GM21825 (cell line): ENCODE measurements around the gene DEFB126.
"Not testable (repeated sequence)": the region's sequence is repeated elsewhere in the genome, so short reads cannot be mapped to it uniquely, and the experiment has no call there.

Experiments used
- ATAC-seq: cut with Tn5 transposase; IDR thresholded peaks from one replicate; pipeline ENCODE4 v1.9.1; 2021; ENCODE audit warnings: mild to moderate bottlenecking, moderate library complexity; ENCODE audit not compliant: unreplicated experiment

The DEFB126 gene

GRCh38 chr20:142290-142689 lies at the start of gene DEFB126:
TSS of gene DEFB126 (plus strand) at chr20:142590. CDS start at chr20:142629, 39 bp downstream.
- ATAC-seq = no peak

GRCh38 chr20:93641-94040 lies 48.7 kb upstream of the DEFB126 start:
- ATAC-seq = no peak

- ATAC-seq = no peak
These were observed 47.2 kb upstream of the DEFB126 start for GRCh38 chr20:95215-95614.

GRCh38 chr20:97691-98090 lies 44.7 kb upstream of the DEFB126 start:
- ATAC-seq = not testable (repeated sequence)

- ATAC-seq = no peak
These were observed 40.4 kb upstream of the DEFB126 start for GRCh38 chr20:101975-102374.

GRCh38 chr20:103456-103855 lies 38.9 kb upstream of the DEFB126 start:
- no peak for ATAC-seq

GRCh38 chr20:112396-112795 lies 30.0 kb upstream of the DEFB126 start:
- ATAC-seq = no peak

GRCh38 chr20:117518-117917 lies 24.9 kb upstream of the DEFB126 start:
- no peak for ATAC-seq

- ATAC-seq = not testable (repeated sequence)
These were observed 12.5 kb upstream of the DEFB126 start for GRCh38 chr20:129786-130323.

- no peak for ATAC-seq
These were observed 4.5 kb upstream of the DEFB126 start for GRCh38 chr20:137668-138490.

- no peak for ATAC-seq
These were observed 3.5 kb downstream of the DEFB126 start for GRCh38 chr20:145877-146276.

- ATAC-seq = no peak
These were observed 9.7 kb downstream of the DEFB126 start for GRCh38 chr20:152131-152530.

- ATAC-seq = no peak
These were observed 14.8 kb downstream of the DEFB126 start, which contains the start of gene DEFB127 for GRCh38 chr20:157154-157553. TSS of gene DEFB127 (plus strand) at chr20:157454. CDS start at chr20:157545, 91 bp downstream.

- ATAC-seq = no peak
These were observed 22.2 kb downstream of the DEFB126 start for GRCh38 chr20:164618-165017.

GRCh38 chr20:168876-169275 lies 26.5 kb downstream of the DEFB126 start:
- ATAC-seq = no peak

- no peak for ATAC-seq
These were observed 41.9 kb downstream of the DEFB126 start for GRCh38 chr20:184288-184687.

GRCh38 chr20:187733-188132 lies 45.3 kb downstream of the DEFB126 start:
- no peak for ATAC-seq

GRCh38 chr20:189611-190010 lies 47.2 kb downstream of the DEFB126 start, which contains the start of gene DEFB128:
TSS of gene DEFB128 (minus strand) at chr20:189711. CDS start at chr20:189623, 88 bp downstream.
- no peak for ATAC-seq
